ENCODE measurements around the gene PRR9. TPM values are rescaled to one million over a fixed set of nuclear protein-coding genes. Genes with fewer than 3 reads are reported as not detected.

PRR9 gene
- total and polyA plus RNA-seq, 2 donors (not counting 1 experiment from before 2014, with no cell fraction given): not detected

- no peaks in the 10 kb centered on the region for H3K79me2 ChIP-seq (ENCODE audit: control insufficient read depth, insufficient read depth, low read length)
- no peaks in the 10 kb centered on the region for H3K36me3 ChIP-seq (ENCODE audit: control insufficient read depth, insufficient read depth, low read length)
- no peaks in the 10 kb centered on the region for H4K20me1 ChIP-seq (ENCODE audit: control insufficient read depth, extremely low read depth, insufficient read depth, low read length)
- no peak for DNase-seq (ENCODE audit: low read depth in 2 of 2)
- no peaks in the 10 kb centered on the region for H3K27me3 ChIP-seq (ENCODE audit: control insufficient read depth, insufficient read depth, low read length)
- TF ChIP-seq EZH2 (IDR thresholded peaks at IDR 0.05; ENCODE audit: low read length, missing control alignments) (no peak), CTCF (conservative IDR thresholded peaks at IDR 0.05 in 1 of 2, IDR thresholded peaks at IDR 0.05 in 1 of 2; ENCODE audit: low read depth in 1 of 2, low read length in 2 of 2) (no peak)
- no peak overlapping the region for H2AFZ ChIP-seq (ENCODE audit: low read length)
- no peak overlapping the region for H3K4me2 ChIP-seq (ENCODE audit: extremely low read depth, insufficient read depth, low read length)
- no peaks in the 10 kb centered on the region for H3K9me3 ChIP-seq (ENCODE audit: control insufficient read depth, insufficient read depth, low read depth, low read length)
- H3K9ac ChIP-seq (ENCODE audit: insufficient read depth, low read length): no peak overlapping the region
- no peak overlapping the region for H3K4me3 ChIP-seq (replicated peaks in 1 of 4; ENCODE audit: control extremely low read depth in 1 of 4, insufficient read depth in 1 of 4, low read depth in 3 of 4, low read length in 4 of 4)
- H3K27ac ChIP-seq (ENCODE audit: insufficient read depth, low read length): no peak overlapping the region
- no peaks in the 10 kb centered on the region for H3K4me1 ChIP-seq (ENCODE audit: control insufficient read depth, extremely low read depth, insufficient read depth, low read length)
Observed at GRCh38 chr1:153190373-153190772, 27.0 kb upstream of the PRR9 start.

GRCh38 chr1:153192697-153193096 lies 24.7 kb upstream of the PRR9 start:
- no peaks in the 10 kb centered on the region for H3K27me3 ChIP-seq (ENCODE audit: control insufficient read depth, insufficient read depth, low read length)
- H3K9me3 ChIP-seq (ENCODE audit: control insufficient read depth, insufficient read depth, low read depth, low read length): no peaks in the 10 kb centered on the region
- no peak overlapping the region for H3K9ac ChIP-seq (ENCODE audit: insufficient read depth, low read length)
- no peak overlapping the region for H3K27ac ChIP-seq (ENCODE audit: insufficient read depth, low read length)
- no peak overlapping the region for H3K4me2 ChIP-seq (ENCODE audit: extremely low read depth, insufficient read depth, low read length)
- no peaks in the 10 kb centered on the region for H3K36me3 ChIP-seq (ENCODE audit: control insufficient read depth, insufficient read depth, low read length)
- no peaks in the 10 kb centered on the region for H3K79me2 ChIP-seq (ENCODE audit: control insufficient read depth, insufficient read depth, low read length)
- H2AFZ ChIP-seq (ENCODE audit: low read length): no peak overlapping the region
- H3K4me3 ChIP-seq (replicated peaks in 1 of 4; ENCODE audit: control extremely low read depth in 1 of 4, insufficient read depth in 1 of 4, low read depth in 3 of 4, low read length in 4 of 4): no peak overlapping the region
- DNase-seq (ENCODE audit: low read depth in 2 of 2): no peak
- TF ChIP-seq CTCF (conservative IDR thresholded peaks at IDR 0.05 in 1 of 2, IDR thresholded peaks at IDR 0.05 in 1 of 2; ENCODE audit: low read depth in 1 of 2, low read length in 2 of 2) (no peak), EZH2 (IDR thresholded peaks at IDR 0.05; ENCODE audit: low read length, missing control alignments) (no peak)
- no peaks in the 10 kb centered on the region for H3K4me1 ChIP-seq (ENCODE audit: control insufficient read depth, extremely low read depth, insufficient read depth, low read length)
- H4K20me1 ChIP-seq (ENCODE audit: control insufficient read depth, extremely low read depth, insufficient read depth, low read length): no peaks in the 10 kb centered on the region

DNA sequence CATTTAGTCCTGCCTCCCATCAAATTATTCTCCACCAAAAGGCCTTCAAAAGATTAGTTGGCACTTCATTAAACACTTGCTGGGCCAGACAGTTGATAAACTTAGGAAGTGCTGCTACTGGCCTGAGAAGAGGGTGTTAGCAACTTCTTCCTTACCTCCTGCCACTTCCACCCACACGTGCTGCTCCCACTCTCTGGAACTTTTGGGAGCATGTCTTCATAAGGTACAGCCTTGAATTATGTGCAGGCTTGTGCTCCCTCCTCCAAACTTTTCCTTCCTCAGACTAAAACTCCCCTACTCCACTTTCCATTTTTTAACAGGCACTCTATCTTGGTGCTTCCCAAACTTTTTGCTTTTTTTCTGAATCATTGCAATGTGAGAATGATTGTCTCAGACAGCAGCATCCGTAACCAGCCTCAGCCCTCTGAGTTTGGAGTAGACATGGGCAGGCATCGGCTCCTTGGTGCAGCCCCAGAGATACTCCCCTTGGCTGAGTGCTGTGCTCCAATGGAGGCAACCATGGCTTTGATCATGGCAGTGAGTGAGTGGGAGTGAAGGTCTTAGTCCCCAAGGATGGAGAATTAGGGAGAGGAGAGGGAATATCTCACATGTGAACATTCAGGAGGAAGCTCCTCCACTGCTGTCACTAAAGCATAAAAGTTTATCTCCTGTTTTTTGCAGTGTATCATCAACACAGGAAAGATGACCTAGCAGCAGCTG lies 22.9 kb upstream of the PRR9 start:
- no peak overlapping the region for H3K4me2 ChIP-seq (ENCODE audit: extremely low read depth, insufficient read depth, low read length)
- no peaks in the 10 kb centered on the region for H3K4me1 ChIP-seq (ENCODE audit: control insufficient read depth, extremely low read depth, insufficient read depth, low read length)
- H3K27ac ChIP-seq (ENCODE audit: insufficient read depth, low read length): no peak overlapping the region
- no peaks in the 10 kb centered on the region for H3K9me3 ChIP-seq (ENCODE audit: control insufficient read depth, insufficient read depth, low read depth, low read length)
- no peaks in the 10 kb centered on the region for H3K79me2 ChIP-seq (ENCODE audit: control insufficient read depth, insufficient read depth, low read length)
- no peak overlapping the region for H2AFZ ChIP-seq (ENCODE audit: low read length)
- DNase-seq (ENCODE audit: low read depth in 2 of 2): no peak
- H4K20me1 ChIP-seq (ENCODE audit: control insufficient read depth, extremely low read depth, insufficient read depth, low read length): no peaks in the 10 kb centered on the region
- H3K4me3 ChIP-seq (replicated peaks in 1 of 4; ENCODE audit: control extremely low read depth in 1 of 4, insufficient read depth in 1 of 4, low read depth in 3 of 4, low read length in 4 of 4): no peak overlapping the region
- H3K27me3 ChIP-seq (ENCODE audit: control insufficient read depth, insufficient read depth, low read length): no peaks in the 10 kb centered on the region
- H3K36me3 ChIP-seq (ENCODE audit: control insufficient read depth, insufficient read depth, low read length): no peaks in the 10 kb centered on the region
- no peak overlapping the region for H3K9ac ChIP-seq (ENCODE audit: insufficient read depth, low read length)
- TF ChIP-seq CTCF (conservative IDR thresholded peaks at IDR 0.05 in 1 of 2, IDR thresholded peaks at IDR 0.05 in 1 of 2; ENCODE audit: low read depth in 1 of 2, low read length in 2 of 2) (no peak), EZH2 (IDR thresholded peaks at IDR 0.05; ENCODE audit: low read length, missing control alignments) (no peak)

Data from fibroblast of lung (primary cell).